DMS 273 treated with DMSO at 0.1 percent for 48 hours (cell line): ENCODE data around the gene KATNAL1.
"Not testable (repeated sequence)": the region's sequence is repeated elsewhere in the genome, so short reads cannot be mapped to it uniquely, and the experiment has no call there.

Experiments used
- DNase-seq: peaks from one replicate; lab custom pipeline; 2025; lab: John Stamatoyannopoulos, UW

The KATNAL1 gene

DNA sequence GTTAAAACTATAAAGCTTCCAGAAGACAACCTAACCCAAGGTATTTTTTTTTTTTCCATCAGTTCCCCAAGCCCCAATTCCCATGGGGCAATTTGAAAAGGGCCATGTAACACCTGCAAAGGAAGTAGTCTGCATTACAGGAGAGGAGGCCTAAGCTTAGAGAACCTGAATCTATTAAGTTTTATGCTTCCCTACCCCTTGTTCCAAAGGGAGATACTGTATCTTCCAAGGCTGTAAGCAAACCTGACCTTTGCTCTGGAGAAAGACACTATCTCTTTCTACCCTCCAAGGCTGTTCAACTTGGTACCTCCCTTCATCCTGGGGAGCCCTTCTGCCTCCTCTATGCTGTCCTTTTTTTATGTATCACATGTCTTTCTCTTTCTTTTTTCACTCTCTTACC is 15.0 kb downstream of the KATNAL1 start:
- DNase-seq: no peak

DNA sequence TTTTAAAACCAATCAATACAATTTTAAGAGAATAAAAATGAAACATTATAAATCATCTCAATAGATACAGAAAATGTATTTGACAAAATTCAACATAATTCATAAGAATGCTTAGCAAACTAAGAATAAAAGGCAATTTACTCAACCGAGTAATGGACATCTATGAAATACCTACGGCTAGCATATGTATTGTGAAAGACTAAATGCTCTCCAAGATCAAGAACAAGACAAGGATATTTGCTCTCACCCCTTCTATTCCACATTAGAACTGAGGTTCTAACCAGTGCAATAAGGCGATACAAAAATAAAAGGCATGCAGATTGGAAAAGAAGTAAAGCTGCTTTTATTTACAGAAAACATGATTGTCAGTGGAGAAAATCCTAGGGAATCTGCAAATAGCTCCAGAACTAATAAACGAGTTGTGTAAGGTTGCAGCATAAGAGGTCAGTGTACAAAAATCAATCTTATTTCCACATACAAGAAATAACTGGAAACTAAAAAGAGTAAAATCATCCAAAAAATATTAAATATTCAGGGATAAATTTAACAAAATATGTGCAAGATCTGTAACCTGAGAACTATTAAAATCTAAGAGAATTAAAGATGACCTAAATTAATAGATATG is 16.4 kb downstream of the KATNAL1 start:
- DNase-seq: no peak

DNA sequence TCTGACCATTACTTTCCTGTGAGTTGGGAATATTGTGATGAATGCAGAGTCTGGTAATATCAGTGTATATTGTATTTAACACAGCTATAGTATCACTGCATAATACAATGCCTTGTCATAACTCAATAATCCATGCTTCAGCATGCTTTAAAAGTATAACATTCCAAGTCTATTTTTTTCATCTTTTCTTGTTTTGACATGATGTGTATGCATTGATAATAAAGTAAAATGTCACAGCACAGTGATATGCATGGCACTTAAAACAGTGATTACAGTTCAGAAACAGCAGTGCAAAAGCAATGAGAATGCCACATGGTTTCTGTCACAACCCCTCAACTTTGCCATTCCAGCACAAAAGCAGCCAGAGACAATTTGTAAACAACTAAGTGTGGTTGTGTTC is 17.8 kb downstream of the KATNAL1 start:
- no peak for DNase-seq

DNA sequence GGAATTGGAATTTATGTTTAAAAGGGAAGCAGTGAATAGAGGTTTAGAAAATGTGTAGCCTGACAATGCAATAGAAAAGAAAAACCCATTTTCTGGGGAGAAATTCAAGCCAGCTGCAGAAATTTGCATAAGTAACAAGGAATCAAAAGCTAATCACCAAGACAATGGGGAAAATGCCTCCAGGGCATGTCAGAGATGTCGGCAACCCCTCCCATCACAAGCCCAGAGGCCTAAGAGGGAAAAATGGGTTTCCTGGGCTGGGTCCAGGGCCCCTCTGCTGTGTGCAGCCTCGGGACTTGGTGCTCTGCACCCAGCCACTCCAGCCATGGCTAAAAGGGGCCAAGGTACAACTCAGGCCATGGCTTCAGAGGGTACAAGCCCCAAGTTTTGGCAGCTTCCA is 21.3 kb downstream of the KATNAL1 start:
- not testable (repeated sequence) for DNase-seq

GRCh38 chr13:30276178-30276577 is 31.2 kb downstream of the KATNAL1 start:
- no peak for DNase-seq

GRCh38 chr13:30274083-30274482 is 33.3 kb downstream of the KATNAL1 start:
- DNase-seq: no peak

GRCh38 chr13:30270035-30270434 is 37.3 kb downstream of the KATNAL1 start:
- DNase-seq: not testable (repeated sequence)

GRCh38 chr13:30268673-30269072 is 38.7 kb downstream of the KATNAL1 start:
- DNase-seq: no peak

- DNase-seq: no peak
Observed at GRCh38 chr13:30266756-30267155, 40.6 kb downstream of the KATNAL1 start.

GRCh38 chr13:30259149-30259733 is 48.1 kb downstream of the KATNAL1 start:
- DNase-seq: not testable (repeated sequence)

DNA sequence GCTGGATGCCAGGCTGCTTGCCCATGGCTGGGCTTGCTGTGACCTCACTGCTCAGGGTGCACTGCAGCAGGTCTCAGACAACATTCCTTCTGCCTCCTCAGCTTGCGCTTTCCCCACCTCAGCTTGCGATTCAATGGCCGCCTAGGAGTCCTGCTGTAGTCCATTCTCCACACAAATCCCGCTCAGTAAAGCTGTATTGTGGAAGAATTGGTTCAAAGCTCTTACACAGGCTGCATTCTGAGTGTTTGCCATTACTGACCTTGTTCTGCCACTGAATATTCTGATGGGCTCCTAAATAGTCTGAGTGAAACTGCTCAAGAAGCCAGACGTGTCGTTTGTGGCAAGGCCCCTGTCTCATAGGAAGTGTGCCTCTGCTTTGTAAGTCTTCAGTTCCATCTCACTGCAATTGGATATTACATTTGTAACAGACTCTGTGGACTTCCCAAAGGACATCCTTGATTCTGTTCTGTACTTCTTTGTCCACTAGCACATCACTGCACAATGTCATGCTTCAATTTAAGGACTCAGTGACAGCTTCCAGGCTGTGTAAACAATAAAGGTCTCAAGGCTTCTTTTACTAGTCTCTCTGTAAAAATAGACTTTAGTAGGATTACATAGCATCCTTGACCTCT is 49.8 kb downstream of the KATNAL1 start:
- DNase-seq: no peak

DNA sequence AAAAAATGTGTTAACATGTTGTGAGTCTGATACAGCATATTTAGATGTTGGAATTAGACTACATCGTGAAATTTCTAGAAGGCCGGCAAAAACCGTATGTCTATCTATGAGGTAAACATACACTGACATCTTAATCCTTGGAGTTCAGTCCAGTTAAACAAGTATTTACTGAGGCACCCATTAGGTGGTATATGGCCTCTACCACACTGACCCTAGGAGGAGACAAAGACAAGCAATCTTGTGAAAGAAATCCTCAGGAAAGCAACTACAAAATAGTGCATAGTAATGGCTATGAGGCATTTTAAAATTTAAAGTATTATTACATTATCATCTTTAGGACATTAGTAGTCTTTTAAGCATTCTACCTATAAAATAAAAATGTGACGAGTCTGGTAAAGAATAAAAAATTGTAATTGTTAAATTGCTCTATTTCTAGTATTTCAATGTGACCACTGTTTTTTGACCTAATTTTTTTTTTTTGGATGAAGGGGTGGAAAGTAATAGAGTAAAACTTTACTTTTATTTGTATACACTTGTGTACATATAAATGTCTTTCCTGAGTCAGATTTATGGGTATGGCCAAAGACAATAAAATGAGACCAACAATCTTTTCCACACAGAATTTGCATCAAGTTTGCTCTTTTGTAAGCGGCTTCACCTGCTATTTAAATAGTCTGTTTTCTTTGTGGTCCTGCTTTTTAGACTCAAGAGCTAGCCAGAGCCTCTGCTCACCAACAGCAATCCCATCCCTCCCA is 50.5 kb downstream of the KATNAL1 start:
- no peak for DNase-seq

DNA sequence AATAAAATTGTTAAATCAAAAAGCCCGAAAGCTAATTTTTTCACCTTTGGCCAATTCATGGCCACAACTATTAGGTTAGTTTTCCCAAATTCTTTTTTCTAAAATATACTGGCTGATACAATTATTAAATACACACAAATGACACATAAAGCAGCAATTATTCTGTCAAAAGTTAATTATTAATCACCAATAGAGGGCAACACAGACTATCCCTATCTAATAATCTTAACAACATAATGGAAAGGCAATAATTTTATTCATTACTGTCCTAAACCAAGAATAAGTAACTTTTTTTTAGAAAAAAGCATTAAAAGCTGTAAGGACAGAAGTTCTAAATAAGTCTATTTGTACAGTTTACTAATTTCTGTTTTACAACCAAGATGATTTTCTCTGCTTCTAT is 51.7 kb downstream of the KATNAL1 start:
- DNase-seq: no peak

- no peak for DNase-seq
Observed at GRCh38 chr13:30253830-30254229, 53.5 kb downstream of the KATNAL1 start.

- no peak for DNase-seq
Observed at GRCh38 chr13:30247406-30247805, 59.9 kb downstream of the KATNAL1 start.

- DNase-seq: no peak
Observed at GRCh38 chr13:30241532-30241931, 65.8 kb downstream of the KATNAL1 start.

DNA sequence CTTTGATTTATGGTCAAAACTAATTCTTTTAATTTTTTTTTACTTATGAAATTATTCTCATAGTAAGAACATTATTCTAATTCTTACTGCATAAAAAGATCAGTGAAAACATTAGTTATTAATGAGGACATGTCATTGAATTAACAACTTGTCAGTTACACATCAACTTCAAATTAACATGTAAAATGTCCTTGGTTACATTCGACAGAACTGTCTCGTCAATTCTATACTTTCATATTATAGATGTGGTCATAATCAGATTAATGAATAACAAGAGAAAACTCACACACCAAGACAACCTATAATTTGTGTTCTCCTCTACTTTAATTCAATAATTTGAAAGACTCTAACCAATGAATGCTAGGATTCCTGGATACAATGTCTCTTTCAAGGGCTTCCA is 66.7 kb downstream of the KATNAL1 start:
- DNase-seq: no peak

DNA sequence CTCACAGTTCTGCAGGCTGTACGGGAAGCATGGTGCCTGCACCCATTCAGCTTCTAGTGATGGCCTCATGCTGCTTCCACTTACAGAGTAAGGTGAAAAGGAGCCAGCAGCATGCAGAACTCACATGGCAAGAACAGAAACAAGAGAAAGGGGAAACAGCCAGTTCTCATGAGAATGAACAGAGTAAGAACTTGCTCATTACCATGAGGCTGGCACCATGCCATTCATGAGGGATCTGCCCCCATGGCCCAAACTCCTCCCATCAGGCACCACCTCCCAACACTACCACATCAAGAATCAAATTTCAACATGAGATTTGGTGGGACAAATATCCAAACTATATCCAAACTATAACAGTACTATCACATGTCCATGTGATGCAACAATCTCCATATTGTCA is 72.1 kb downstream of the KATNAL1 start:
- no peak for DNase-seq

- no peak for DNase-seq
Observed at GRCh38 chr13:30234619-30235162, 72.7 kb downstream of the KATNAL1 start.

DNA sequence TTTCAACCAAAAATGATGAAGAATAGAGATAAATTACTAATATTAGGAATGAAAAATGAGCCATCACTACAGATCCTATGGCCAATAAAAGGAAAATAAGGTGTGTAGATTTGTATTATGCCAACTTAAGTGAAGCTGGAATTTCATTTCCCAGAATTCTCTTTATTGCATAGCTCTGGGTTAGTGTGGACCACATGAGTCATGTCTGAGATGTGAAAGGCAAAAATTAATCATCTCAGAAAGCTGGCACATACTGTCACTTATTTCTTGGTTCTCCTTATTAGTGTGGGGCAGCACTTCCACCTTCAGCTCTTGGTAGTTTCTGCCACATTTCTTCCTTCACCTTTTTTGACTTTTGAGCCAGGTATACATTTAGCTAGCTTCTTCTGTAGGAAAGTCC is 82.6 kb downstream of the KATNAL1 start:
- DNase-seq: no peak

DNA sequence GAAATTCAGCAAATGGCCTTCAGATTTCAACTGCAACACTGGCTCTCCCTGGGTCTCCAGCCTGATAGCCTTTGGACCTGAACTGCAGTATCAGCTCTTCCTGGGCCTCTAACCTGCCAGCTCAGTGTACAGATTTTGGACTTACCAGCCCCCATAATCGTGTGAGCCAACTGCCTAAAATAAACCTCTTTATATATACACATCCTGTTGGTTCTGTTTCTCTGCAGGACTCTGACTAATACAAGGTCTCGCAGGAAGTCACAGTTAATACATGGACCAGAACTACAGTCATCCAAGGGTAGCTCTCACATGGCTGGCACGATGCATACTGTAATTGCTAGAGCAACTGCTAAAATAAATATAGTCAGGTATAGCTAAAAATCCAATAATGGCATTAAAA is 85.1 kb downstream of the KATNAL1 start:
- DNase-seq: no peak

DNA sequence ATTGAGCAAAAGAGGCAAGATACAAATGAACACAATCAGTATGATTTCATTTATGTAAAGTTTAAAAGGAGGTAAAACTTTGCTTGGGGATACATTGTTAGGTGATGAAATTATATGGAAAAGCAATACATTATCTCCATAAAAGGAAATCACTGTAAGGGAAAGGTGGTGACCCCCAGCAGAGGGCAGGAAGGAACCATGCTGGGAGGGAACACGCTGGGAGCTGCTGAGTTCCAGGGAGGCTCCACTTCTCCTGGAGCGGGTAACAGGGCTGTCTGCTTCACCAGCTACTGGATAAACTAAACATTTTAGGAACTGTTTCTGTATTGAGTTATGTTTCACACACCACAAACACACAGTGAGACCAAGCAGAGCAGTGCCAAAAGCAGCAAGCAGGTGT is 91.2 kb downstream of the KATNAL1 start:
- no peak for DNase-seq

DNA sequence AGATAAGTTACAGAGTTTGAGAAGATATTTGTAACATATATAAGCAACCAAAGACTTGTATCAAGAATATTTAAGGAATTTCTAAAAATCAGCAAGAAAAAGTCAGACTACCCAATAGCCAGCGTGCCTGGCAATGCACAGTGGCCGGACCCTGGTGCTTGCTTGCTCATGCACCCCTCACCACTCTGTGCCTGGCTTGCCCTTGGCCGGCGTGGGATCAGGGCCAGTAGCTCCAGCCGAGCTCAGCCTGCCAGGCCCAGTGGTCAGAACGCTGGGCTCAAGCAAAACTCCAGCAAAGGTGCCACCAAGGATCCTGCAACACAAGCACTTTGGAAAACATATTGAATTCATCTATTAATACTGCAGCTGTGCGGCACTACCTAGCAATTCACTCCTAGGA is 95.1 kb downstream of the KATNAL1 start:
- no peak for DNase-seq
